ENCODE results near the gene SSR4. TPM values are rescaled to one million over a fixed set of nuclear protein-coding genes. Genes with fewer than 3 reads are reported as not detected.

Gene SSR4
- total RNA-seq, 1 donor from 2014 or later: 243 TPM

- Mint-ChIP-seq H3K4me1 (ENCODE audit: low read depth) (no peaks in the 10 kb centered on the region), H3K27me3 (peaks cover 57% of the 10 kb centered on the region), H3K36me3 (ENCODE audit: insufficient read depth) (no peaks in the 10 kb centered on the region), H3K9me3 (ENCODE audit: low read depth) (peaks cover 3% of the 10 kb centered on the region), H3K27ac (no peak overlapping the region), H3K4me3 (ENCODE audit: low read depth) (peak overlapping the region; percentile 31)
- DNase-seq (ENCODE audit: low spot score, unreplicated experiment): no peak
- no peak for TF ChIP-seq CTCF (IDR thresholded peaks at IDR 0.05; ENCODE audit: unreplicated experiment)
Observed at GRCh38 chrX:153829549-153829798, 35.0 kb downstream of the SSR4 start.

- Mint-ChIP-seq H3K36me3 (ENCODE audit: insufficient read depth) (peaks cover 1% of the 10 kb centered on the region), H3K4me3 (ENCODE audit: low read depth) (peak within 1 kb of the TSS; percentile 50), H3K27ac (no peak within 1 kb of the TSS), H3K27me3 (peaks cover 60% of the 10 kb centered on the region), H3K4me1 (ENCODE audit: low read depth) (no peaks in the 10 kb centered on the region), H3K9me3 (ENCODE audit: low read depth) (peaks cover 3% of the 10 kb centered on the region)
- DNase-seq (ENCODE audit: low spot score, unreplicated experiment): no peak
- TF ChIP-seq CTCF (IDR thresholded peaks at IDR 0.05; ENCODE audit: unreplicated experiment): no peak
Observed at GRCh38 chrX:153829799-153830639, 35.6 kb downstream of the SSR4 start, which contains the start of gene PDZD4. TSS of gene PDZD4 (minus strand) at chrX:153830544. CDS start at chrX:153830298, 246 bp downstream.

GRCh38 chrX:153830640-153831428 is 36.4 kb downstream of the SSR4 start:
- H3K9me3 Mint-ChIP-seq (ENCODE audit: low read depth): peaks cover 3% of the 10 kb centered on the region
- H3K4me1 Mint-ChIP-seq (ENCODE audit: low read depth): no peaks in the 10 kb centered on the region
- no peak overlapping the region for H3K4me3 Mint-ChIP-seq (ENCODE audit: low read depth)
- TF ChIP-seq CTCF (IDR thresholded peaks at IDR 0.05; ENCODE audit: unreplicated experiment): no peak
- DNase-seq (ENCODE audit: low spot score, unreplicated experiment): no peak
- H3K36me3 Mint-ChIP-seq (ENCODE audit: insufficient read depth): peaks cover 1% of the 10 kb centered on the region
- H3K27me3 Mint-ChIP-seq: peaks cover 52% of the 10 kb centered on the region
- H3K27ac Mint-ChIP-seq: no peak overlapping the region

- no peak for TF ChIP-seq CTCF (IDR thresholded peaks at IDR 0.05; ENCODE audit: unreplicated experiment)
- H3K27me3 Mint-ChIP-seq: peaks cover 51% of the 10 kb centered on the region
- H3K4me3 Mint-ChIP-seq (ENCODE audit: low read depth): peak overlapping the region; percentile 50
- DNase-seq (ENCODE audit: low spot score, unreplicated experiment): no peak
- H3K9me3 Mint-ChIP-seq (ENCODE audit: low read depth): peaks cover 3% of the 10 kb centered on the region
- peaks cover 1% of the 10 kb centered on the region for H3K36me3 Mint-ChIP-seq (ENCODE audit: insufficient read depth)
- H3K4me1 Mint-ChIP-seq (ENCODE audit: low read depth): no peaks in the 10 kb centered on the region
- no peak overlapping the region for H3K27ac Mint-ChIP-seq
Observed at GRCh38 chrX:153831429-153832150, 37.1 kb downstream of the SSR4 start.

- Mint-ChIP-seq H3K9me3 (ENCODE audit: low read depth) (peaks cover 3% of the 10 kb centered on the region), H3K27me3 (peaks cover 40% of the 10 kb centered on the region), H3K4me1 (ENCODE audit: low read depth) (no peaks in the 10 kb centered on the region), H3K36me3 (ENCODE audit: insufficient read depth) (peaks cover 1% of the 10 kb centered on the region), H3K4me3 (ENCODE audit: low read depth) (no peak overlapping the region), H3K27ac (no peak overlapping the region)
- TF ChIP-seq CTCF (IDR thresholded peaks at IDR 0.05; ENCODE audit: unreplicated experiment): no peak
- no peak for DNase-seq (ENCODE audit: low spot score, unreplicated experiment)
Observed at GRCh38 chrX:153832728-153833127, 38.3 kb downstream of the SSR4 start.
